IPS-15b (cell line): ENCODE data around the gene BAZ1A.
"Not testable (repeated sequence)": the region's sequence is repeated elsewhere in the genome, so short reads cannot be mapped to it uniquely, and the experiment has no call there.

Experiments used
- H3K27me3 ChIP-seq: one replicate; pipeline ENCODE4 v1.6.1; 2013; ENCODE audit warnings: low read length; ENCODE audit not compliant: control insufficient read depth, insufficient read depth
- H3K36me3 ChIP-seq: one replicate; pipeline ENCODE4 v1.6.1; 2013; ENCODE audit warnings: low read length; ENCODE audit not compliant: control insufficient read depth, insufficient read depth
- H3K4me1 ChIP-seq: one replicate; pipeline ENCODE4 v1.6.1; 2013; ENCODE audit warnings: mild to moderate bottlenecking, low read length; ENCODE audit not compliant: control insufficient read depth, insufficient read depth
- H3K4me3 ChIP-seq: one replicate; pipeline ENCODE4 v1.5.1; 2013; ENCODE audit warnings: low read depth, low read length
- H3K9ac ChIP-seq: one replicate; pipeline ENCODE4 v1.6.1; 2013; ENCODE audit warnings: low read depth, mild to moderate bottlenecking, low read length
- H3K9me3 ChIP-seq: one replicate; pipeline ENCODE4 v1.6.1; 2013; ENCODE audit warnings: mild to moderate bottlenecking, low read length; ENCODE audit not compliant: control insufficient read depth, insufficient read depth

Gene BAZ1A

DNA sequence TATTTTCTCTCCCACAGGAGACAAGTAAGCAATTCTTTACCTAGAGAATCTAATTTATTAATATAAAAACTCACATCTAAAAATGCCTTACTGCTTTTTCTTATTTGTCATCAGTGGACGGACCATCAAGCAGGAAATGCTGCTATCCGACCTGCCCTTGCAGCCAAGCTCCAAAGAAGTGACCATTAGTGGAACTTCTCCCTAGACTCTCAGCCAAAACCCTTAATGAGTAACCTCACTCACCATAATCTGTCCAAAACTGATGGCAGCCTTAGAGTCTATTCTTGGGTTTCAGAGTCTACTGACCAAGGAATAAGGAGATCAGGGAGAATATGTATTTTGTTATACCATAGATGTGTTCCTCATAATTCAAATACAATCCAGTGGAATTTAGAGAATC lies 99.8 kb downstream of the BAZ1A start:
- Histone ChIP-seq H3K9me3 (no peaks in the 10 kb centered on the region), H3K27me3 (no peaks in the 10 kb centered on the region), H3K9ac (no peak overlapping the region), H3K4me1 (no peaks in the 10 kb centered on the region), H3K36me3 (no peaks in the 10 kb centered on the region), H3K4me3 (no peak overlapping the region)

DNA sequence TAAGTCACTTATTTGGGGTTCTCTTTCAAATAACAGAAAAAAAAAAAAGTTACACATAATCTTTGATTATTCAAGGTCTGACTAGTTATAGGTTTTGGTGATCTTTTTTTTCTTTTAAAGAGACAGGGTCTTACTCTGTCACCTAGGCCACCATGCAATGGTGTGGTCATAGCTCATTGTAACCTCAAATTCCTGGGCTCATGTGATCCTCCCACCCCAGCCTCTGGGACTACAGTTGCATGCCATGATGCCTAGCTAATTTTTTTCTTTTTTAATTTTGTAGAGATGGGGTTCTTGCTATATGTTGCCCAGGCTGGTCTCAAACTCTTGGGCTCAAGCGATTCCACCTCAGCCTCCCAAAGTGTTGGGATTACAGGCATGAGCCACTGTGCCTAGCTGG lies 104.3 kb downstream of the BAZ1A start:
- no peak overlapping the region for H3K9ac ChIP-seq
- H3K27me3 ChIP-seq = no peaks in the 10 kb centered on the region
- H3K36me3 ChIP-seq = no peaks in the 10 kb centered on the region
- no peak overlapping the region for H3K4me3 ChIP-seq
- H3K4me1 ChIP-seq = no peaks in the 10 kb centered on the region
- no peaks in the 10 kb centered on the region for H3K9me3 ChIP-seq

DNA sequence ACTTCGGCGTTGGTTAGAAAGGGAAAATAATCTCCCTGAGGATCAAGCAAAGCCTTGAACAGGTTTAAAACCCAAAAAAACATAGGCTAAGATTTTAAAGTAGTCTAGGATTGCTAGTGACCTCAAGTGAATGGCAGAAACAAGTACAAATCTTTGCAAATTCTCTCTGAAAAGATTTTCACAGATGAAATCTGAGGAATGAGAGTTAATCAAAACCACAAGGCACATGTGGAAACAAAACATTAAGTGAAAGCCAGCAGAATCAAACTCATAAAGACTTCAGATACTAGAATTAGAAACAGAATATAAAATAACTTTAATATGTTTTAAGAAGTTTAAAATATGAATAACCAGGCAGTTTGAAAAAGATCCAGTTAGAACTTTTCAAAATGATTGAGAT lies 108.6 kb downstream of the BAZ1A start:
- Histone ChIP-seq H3K4me3 (no peak overlapping the region), H3K9me3 (no peaks in the 10 kb centered on the region), H3K27me3 (no peaks in the 10 kb centered on the region), H3K9ac (no peak overlapping the region), H3K36me3 (no peaks in the 10 kb centered on the region), H3K4me1 (no peaks in the 10 kb centered on the region)

DNA sequence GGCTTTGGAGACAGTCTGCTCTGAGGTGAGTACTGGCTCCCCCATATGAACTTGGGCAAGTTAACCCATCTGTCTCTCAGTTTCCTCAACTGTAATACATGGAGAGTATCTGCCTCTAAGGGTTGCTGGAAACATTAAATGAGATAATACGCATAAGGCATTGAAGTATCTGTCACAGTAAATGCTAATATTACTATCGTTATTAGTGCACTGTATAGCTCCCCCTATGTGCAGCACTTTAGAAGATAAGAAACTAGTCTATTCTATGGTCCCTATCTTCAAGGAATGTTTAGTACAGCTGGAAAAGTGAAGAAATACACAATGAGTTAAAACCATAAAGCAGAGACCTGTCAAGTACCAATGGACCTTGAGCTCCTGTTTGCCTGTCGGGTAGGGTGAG lies 109.1 kb downstream of the BAZ1A start:
- Histone ChIP-seq H3K27me3 (no peaks in the 10 kb centered on the region), H3K4me1 (no peaks in the 10 kb centered on the region), H3K9me3 (no peaks in the 10 kb centered on the region), H3K36me3 (no peaks in the 10 kb centered on the region), H3K4me3 (no peak overlapping the region), H3K9ac (no peak overlapping the region)

DNA sequence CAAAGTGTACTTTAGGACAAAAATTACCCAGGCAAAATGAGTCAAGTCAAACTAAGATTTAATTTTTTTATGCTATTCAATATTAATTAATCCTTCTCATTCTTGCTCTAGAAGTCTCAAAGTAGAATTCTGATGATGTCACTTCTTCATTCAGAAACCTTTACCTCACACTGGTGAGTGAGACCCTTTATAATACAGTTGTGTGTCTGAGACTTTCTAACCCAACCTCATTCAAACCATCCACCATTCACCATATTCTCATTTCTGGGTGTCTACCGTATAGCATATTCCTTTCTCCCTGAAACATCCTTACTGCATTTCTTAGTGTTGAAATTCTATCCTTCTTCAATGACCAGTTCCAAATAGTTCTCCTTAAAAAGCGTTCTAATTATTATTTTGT lies 119.9 kb downstream of the BAZ1A start:
- H3K27me3 ChIP-seq = no peaks in the 10 kb centered on the region
- H3K4me3 ChIP-seq = no peak overlapping the region
- no peaks in the 10 kb centered on the region for H3K9me3 ChIP-seq
- H3K4me1 ChIP-seq = no peaks in the 10 kb centered on the region
- no peak overlapping the region for H3K9ac ChIP-seq
- no peaks in the 10 kb centered on the region for H3K36me3 ChIP-seq

DNA sequence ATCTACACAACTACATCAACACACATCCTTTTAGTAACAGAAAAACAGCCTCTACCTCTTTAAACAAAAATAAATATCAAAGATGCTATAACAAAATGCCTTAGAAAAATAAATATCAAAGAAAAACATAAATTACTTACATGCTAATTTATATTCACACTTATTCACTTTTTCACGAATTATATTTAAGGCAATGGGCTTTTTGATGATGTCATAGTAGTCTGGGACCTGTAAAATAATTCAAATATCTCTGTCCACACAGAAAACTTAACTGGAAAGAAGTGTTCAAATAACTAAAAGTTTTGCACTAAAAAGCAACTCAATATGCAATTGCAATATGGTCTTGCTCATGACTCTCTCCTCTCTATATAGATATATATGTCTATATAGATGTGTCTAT lies 120.5 kb downstream of the BAZ1A start:
- Histone ChIP-seq H3K4me1 (no peaks in the 10 kb centered on the region), H3K27me3 (no peaks in the 10 kb centered on the region), H3K36me3 (no peaks in the 10 kb centered on the region), H3K9me3 (no peaks in the 10 kb centered on the region), H3K9ac (no peak overlapping the region), H3K4me3 (no peak overlapping the region)

DNA sequence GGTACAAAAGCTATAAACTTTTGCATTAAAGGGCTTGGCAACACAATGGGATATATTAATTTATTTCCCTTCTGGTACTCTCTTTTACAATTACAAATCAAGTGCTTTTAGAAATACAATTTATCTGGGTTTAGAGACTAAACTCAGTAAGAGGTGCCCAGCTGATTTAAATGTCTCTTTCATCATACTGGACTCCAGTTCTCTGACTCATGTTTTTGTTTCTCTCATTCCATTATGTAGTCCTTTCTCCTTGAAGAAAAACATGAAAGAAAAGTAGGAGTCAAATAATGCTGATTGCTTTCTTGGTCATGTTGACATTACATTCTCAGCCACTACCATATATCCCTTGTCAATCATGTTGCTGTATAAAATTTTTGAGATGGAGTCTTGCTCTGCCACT lies 124.5 kb downstream of the BAZ1A start:
- no peaks in the 10 kb centered on the region for H3K27me3 ChIP-seq
- no peak overlapping the region for H3K4me3 ChIP-seq
- H3K4me1 ChIP-seq = no peaks in the 10 kb centered on the region
- no peak overlapping the region for H3K9ac ChIP-seq
- no peaks in the 10 kb centered on the region for H3K9me3 ChIP-seq
- H3K36me3 ChIP-seq = no peaks in the 10 kb centered on the region

DNA sequence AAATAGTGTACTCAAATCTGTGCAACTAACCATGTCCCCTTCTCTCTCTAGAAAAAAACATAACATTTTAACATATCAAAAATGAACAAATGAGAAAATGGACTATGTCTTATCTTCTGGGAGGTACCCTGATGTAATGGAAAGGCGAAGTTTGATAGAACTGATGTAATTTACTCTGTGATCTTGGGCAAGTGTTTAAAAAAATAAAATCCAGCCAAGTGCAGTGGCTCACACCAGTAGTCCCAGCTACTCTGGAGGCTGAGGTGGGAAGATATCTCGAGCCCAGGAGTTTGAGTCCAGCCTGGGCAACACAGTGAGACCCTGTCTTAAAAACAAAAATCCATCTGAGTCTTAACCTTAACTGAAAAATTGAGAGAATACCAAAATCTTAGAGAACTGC lies 124.9 kb downstream of the BAZ1A start:
- no peaks in the 10 kb centered on the region for H3K9me3 ChIP-seq
- H3K9ac ChIP-seq = no peak overlapping the region
- H3K4me1 ChIP-seq = no peaks in the 10 kb centered on the region
- H3K36me3 ChIP-seq = no peaks in the 10 kb centered on the region
- no peaks in the 10 kb centered on the region for H3K27me3 ChIP-seq
- no peak overlapping the region for H3K4me3 ChIP-seq

DNA sequence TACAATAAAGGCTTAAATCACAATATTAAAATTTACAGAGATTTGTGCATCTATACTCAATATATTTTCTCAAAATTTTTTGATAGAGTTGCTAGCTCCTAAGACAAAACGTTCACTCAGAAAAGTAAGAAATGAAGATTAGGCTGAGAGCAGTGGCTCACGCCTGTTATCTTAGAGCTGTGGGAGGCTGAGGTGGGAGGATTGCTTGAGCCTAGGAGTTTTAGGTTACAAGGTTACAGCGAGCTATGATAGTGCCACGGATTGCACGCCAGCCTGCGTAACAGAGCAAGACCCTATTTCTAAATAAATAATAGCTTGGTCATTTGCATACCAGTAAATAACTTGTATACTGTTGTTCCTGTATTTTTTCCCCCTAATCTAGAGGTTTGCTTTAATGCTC lies 125.8 kb downstream of the BAZ1A start:
- H3K9me3 ChIP-seq = no peaks in the 10 kb centered on the region
- H3K4me1 ChIP-seq = no peaks in the 10 kb centered on the region
- H3K4me3 ChIP-seq = no peak overlapping the region
- H3K36me3 ChIP-seq = no peaks in the 10 kb centered on the region
- H3K9ac ChIP-seq = no peak overlapping the region
- no peaks in the 10 kb centered on the region for H3K27me3 ChIP-seq

DNA sequence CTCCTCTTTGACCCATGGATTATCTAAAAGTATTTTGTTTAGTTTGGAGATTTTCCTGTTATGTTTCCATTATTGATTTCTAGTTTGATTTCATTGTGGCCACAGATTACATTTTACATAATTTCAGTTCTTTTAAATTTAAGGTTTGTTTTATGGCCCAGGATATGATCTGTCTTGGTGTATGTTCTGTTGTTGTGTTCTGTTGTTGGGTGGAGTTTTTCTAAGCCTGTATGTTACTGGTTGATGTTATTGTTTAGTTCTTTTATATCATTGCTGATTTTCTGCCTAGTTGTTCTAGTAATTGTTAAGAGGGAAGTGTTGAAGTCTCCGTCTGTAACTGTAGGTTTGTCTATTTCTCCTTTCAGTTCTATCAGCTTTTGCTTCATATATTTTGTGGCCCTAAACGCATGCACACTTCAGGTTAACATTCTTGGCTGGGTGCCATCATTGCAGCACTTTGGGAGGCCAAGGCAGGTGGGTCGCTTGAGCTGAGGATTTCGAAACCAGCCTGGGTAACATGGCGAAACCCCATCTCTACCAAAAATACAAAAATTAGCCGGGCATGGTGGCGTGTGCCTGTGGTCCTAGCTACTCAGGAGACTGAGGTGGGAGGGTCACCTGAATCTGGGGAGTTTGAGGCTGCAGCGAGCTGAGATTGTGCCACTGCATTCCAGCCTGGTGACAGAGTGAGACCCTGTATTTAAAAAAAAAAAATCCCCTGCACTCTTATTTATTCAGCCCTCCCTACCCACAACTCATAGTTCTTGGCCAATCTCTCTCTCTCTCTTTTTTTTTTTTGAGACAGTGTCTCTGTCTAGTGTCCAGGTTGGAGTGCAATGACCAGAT lies 132.7 kb downstream of the BAZ1A start:
- no peak overlapping the region for H3K9ac ChIP-seq
- H3K27me3 ChIP-seq = no peaks in the 10 kb centered on the region
- H3K9me3 ChIP-seq = no peaks in the 10 kb centered on the region
- no peaks in the 10 kb centered on the region for H3K4me1 ChIP-seq
- H3K4me3 ChIP-seq = no peak overlapping the region
- no peaks in the 10 kb centered on the region for H3K36me3 ChIP-seq

DNA sequence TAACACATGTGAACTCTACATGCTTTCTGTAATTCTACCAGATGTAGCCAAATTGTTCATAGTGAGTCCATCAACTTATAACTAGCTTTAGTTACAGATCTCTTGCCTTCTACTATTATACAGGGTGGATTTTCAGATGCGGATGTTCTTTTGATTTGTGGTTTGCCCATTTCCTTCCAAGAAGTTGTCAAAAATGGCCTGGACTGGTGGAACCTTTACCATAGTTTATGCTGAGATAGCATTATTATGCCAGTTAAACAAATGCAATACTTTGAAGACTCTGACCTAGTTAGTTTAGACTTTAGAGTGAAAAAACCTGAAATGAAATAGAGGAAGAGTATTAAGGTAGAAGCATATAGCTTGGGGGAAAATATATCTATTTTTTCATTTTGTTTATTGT lies 133.3 kb downstream of the BAZ1A start:
- no peaks in the 10 kb centered on the region for H3K4me1 ChIP-seq
- H3K36me3 ChIP-seq = no peaks in the 10 kb centered on the region
- H3K9ac ChIP-seq = no peak overlapping the region
- H3K4me3 ChIP-seq = no peak overlapping the region
- H3K27me3 ChIP-seq = no peaks in the 10 kb centered on the region
- no peaks in the 10 kb centered on the region for H3K9me3 ChIP-seq

DNA sequence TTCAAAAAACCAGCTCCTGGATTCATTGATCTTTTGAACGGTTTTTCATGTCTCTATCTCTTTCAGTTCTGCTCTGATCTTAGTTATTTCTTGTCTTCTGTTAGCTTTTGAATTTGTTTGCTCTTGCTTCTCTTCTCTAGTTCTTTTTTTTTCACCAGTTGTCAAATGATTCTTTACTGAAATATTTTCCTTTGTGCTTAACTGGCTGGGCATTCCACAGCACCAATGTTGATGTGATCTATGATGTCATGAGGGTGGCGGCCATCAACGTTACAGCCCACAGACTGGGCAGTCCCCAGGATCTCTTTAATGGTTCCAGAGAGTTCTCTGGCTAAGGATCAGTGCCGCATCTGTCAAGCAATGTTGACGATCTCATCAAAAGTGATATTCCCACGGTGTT lies 135.0 kb downstream of the BAZ1A start:
- not testable (repeated sequence) for H3K27me3 ChIP-seq, H3K4me1 ChIP-seq, H3K9me3 ChIP-seq, H3K36me3 ChIP-seq, H3K4me3 ChIP-seq, H3K9ac ChIP-seq
